ENCODE data around the gene LSM7. TPM values are rescaled to one million over a fixed set of nuclear protein-coding genes. Genes with fewer than 3 reads are reported as not detected.

Gene LSM7
- total RNA-seq, 4 donors from 2014 or later = 76.4 to 113 (median 106) TPM

DNA sequence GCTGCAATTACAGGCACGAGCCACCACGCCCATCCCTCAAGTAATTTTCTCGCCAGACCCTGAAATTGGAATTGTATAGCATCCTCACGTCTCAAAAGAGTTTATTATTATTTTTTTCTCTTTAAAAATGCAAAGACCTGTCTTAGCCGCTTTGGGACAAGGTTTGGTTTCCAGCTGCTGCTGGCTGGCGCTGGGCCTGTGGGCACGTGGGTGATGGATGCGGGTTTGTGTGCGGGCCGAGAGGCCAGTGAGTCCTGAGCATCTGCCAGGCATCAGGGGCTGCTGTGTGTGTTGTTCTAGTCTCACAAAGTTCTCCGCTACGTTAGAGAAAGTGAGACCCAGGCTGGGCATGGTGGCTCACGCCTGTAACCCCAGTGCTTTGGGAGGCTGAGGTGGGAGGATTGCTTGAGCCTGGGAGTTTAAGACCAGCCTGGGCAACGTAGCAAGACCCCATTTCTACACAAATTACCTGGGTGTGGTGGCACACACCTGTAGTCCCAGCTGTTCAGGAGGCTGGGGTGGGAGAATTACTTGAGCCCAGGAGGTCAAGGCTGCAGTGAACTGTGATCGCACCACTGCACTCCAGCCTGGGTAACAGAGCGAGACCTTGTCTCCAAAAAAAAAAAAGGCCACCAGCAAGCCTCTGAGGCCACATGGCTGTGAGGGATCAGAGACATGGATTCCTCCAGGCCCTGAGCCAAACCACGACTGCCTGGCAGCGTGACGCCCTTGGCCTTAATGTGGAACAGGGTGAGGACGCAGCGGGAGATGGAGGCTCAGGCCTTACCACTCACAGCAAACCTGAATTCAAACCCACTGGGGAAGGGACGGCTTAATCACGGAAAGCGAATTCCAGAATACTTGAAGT, 27.0 kb upstream of the LSM7 start:
- intact Hi-C loops (cut with DNase I) = no loop called here
- H3K4me1 ChIP-seq = peaks cover 0 to 6% (median 3%) of the 10 kb centered on the region in 4 donors
- H3K9me3 ChIP-seq = no peaks in the 10 kb centered on the region
- H3K4me3 ChIP-seq = no peak overlapping the region
- 88% methylated on average over 22 of the region's 24 CpGs for WGBS
- TF ChIP-seq EP300 (IDR thresholded peaks at IDR 0.05) (no peak), POLR2AphosphoS5 (IDR thresholded peaks at IDR 0.05) (no peak), POLR2A (IDR thresholded peaks at IDR 0.05; ENCODE audit: low read depth) (no peak)
- TF ChIP-seq, protein P1, sequence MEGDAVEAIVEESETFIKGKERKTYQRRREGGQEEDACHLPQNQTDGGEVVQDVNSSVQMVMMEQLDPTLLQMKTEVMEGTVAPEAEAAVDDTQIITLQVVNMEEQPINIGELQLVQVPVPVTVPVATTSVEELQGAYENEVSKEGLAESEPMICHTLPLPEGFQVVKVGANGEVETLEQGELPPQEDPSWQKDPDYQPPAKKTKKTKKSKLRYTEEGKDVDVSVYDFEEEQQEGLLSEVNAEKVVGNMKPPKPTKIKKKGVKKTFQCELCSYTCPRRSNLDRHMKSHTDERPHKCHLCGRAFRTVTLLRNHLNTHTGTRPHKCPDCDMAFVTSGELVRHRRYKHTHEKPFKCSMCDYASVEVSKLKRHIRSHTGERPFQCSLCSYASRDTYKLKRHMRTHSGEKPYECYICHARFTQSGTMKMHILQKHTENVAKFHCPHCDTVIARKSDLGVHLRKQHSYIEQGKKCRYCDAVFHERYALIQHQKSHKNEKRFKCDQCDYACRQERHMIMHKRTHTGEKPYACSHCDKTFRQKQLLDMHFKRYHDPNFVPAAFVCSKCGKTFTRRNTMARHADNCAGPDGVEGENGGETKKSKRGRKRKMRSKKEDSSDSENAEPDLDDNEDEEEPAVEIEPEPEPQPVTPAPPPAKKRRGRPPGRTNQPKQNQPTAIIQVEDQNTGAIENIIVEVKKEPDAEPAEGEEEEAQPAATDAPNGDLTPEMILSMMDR (IDR thresholded peaks at IDR 0.05) = no peak
- H3K36me3 ChIP-seq = peaks cover 8 to 48% (median 43%) of the 10 kb centered on the region in 4 donors
- peaks cover 3 to 9% (median 5%) of the 10 kb centered on the region in 4 donors for H3K27me3 ChIP-seq
- DNase-seq (ENCODE audit: extremely low spot score) = no peak
- H3K27ac ChIP-seq (replicated peaks in 1 of 4) = no peak overlapping the region

DNA sequence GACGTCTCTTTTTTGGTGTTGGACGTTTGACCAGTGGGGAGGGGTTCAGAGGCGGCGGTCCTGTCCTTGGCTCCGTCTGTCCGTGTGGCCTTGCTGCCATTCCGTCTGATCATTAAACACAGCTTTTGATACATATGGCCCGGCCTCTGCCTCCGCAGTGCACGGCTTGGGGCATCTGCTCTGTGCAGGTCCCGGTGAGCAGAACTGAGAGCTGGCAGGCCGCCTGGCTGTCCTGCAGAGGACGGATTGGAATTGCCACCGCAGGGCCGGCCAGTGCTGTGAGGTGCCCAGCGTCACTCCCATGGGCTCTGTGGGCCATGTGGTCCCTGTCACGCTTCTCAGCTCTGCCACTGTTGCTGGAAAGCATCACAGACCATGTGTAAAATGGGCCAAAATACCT, 26.3 kb upstream of the LSM7 start:
- Histone ChIP-seq H3K4me1 (no peaks in the 10 kb centered on the region), H3K4me3 (no peak overlapping the region), H3K27me3 (peaks cover 0 to 1% (median 0%) of the 10 kb centered on the region in 4 donors), H3K36me3 (peaks cover 8 to 49% (median 47%) of the 10 kb centered on the region in 4 donors), H3K9me3 (no peaks in the 10 kb centered on the region), H3K27ac (replicated peaks in 1 of 4) (no peak overlapping the region)
- intact Hi-C loops (cut with DNase I) = no loop called here
- TF ChIP-seq POLR2AphosphoS5 (IDR thresholded peaks at IDR 0.05) = no peak
- DNase-seq (ENCODE audit: extremely low spot score) = no peak
- 85% methylated on average over 12 of the region's 17 CpGs for WGBS

DNA sequence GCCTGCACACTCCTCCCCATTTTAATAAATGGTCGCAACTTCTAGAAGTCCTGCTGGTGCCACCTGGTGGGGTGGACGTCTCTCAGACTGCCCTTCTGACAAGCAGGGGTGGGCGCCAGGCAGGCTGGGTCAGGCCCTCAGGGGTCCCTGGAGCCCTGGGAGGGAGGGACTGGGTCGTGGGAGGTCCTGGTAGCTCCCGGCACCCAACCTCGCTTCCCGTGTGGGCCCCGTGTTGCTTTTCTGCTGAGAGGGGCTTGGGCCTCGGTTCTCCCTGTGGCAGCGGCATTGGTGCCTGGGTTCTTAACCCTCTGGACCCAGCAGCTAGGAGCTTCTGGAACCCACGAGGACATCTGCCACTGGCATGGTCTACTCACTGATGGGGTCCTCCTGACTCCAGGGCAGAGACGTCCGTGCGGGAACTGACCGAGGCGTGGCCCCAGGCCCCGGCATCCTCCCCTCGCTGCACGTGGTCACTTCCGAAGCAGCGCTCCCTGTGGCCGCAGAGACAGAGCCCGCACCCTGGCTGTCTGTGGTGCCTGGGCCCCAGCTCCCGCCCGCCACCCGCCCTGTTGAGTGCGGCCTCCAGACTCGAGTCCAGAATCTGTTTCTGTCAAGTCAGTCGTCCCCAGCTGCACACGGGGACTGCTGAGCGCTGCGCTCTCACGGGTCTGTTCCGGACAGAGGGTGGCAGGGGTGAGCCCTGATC, 25.7 kb upstream of the LSM7 start:
- H3K4me1 ChIP-seq = no peaks in the 10 kb centered on the region
- no peak overlapping the region for H3K27ac ChIP-seq (replicated peaks in 1 of 4)
- H3K27me3 ChIP-seq = no peaks in the 10 kb centered on the region
- H3K9me3 ChIP-seq = no peaks in the 10 kb centered on the region
- peaks cover 8 to 49% (median 48%) of the 10 kb centered on the region in 4 donors for H3K36me3 ChIP-seq
- TF ChIP-seq EP300 (IDR thresholded peaks at IDR 0.05) = no peak
- TF ChIP-seq, protein P1 (IDR thresholded peaks at IDR 0.05) = no peak
- TF ChIP-seq POLR2A (IDR thresholded peaks at IDR 0.05; ENCODE audit: low read depth) = no peak
- no peak for TF ChIP-seq POLR2AphosphoS5 (IDR thresholded peaks at IDR 0.05)
- intact Hi-C loops (cut with DNase I) = no loop called here
- 96% methylated on average over 17 of the region's 34 CpGs for WGBS
- DNase-seq (ENCODE audit: extremely low spot score) = no peak
- no peak overlapping the region for H3K4me3 ChIP-seq

DNA sequence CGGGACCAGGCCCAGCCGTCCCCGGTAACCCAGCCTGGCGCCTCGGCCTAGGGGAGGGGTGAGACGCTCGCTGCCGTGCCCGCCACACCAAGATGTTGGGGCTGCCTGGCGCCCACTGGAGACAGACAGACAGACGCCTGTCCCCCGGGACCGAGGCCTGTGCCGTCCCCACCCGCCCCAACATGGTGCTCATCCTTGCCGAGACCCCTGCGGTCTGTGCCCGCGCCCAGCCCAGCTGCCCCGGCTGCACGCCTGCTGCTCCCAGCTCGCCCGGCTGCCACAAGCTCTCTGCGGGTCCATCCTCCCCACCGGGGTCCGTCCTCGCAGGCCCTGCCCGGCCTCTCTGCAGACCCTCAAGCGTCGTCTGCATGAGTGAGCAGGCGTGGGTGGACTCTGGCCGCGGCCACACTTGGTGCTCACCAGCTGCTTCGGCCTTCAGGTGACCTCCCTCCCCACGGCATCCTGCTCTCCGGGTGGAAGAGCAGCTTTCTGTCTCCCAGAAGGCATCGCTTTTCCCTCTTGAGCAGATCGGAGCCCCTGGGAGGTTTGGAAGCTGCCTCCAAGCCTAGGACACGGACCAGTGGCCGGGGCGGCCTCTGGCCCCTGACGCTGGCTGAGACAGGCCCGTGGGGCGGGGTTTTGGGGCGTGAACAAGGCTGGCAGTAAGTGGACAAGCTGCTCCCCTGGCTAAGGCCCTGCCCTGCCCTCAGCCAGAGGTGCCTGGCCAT, 24.9 kb upstream of the LSM7 start:
- DNase-seq (ENCODE audit: extremely low spot score) = no peak
- peaks cover 13 to 56% (median 55%) of the 10 kb centered on the region in 4 donors for H3K36me3 ChIP-seq

More for the DNA sequence above, 24.9 kb upstream of the LSM7 start:
- intact Hi-C loops (cut with DNase I) = no loop called here
- Histone ChIP-seq H3K4me1 (no peaks in the 10 kb centered on the region), H3K27me3 (no peaks in the 10 kb centered on the region), H3K27ac (replicated peaks in 1 of 4) (no peak overlapping the region), H3K9me3 (no peaks in the 10 kb centered on the region), H3K4me3 (no peak overlapping the region)
- WGBS = 93% methylated on average over 18 of the region's 45 CpGs
- no peak for TF ChIP-seq POLR2AphosphoS5 (IDR thresholded peaks at IDR 0.05)
- no peak for TF ChIP-seq EP300 (IDR thresholded peaks at IDR 0.05)
- TF ChIP-seq POLR2A (IDR thresholded peaks at IDR 0.05; ENCODE audit: low read depth) = no peak
- TF ChIP-seq, protein P1 (IDR thresholded peaks at IDR 0.05) = no peak

Measured in esophagus muscularis mucosa (tissue), 4 donors.